Gastrocnemius medialis (tissue), 4 donors: Measurements from ENCODE around the gene PCDH1. TPM values are rescaled to one million over a fixed set of nuclear protein-coding genes. Genes with fewer than 3 reads are reported as not detected.

Experiments used
- ATAC-seq, 2 donors: fragments of 150-250 bp; one replicate each; pipeline ENCODE4 v1.9.1; 2016
- DNase-seq, 2 donors: peaks; one replicate each; pipeline ENCODE4 v3.0.0-alpha.2; 2019
- H3K27ac ChIP-seq, 4 donors: fragments of 200-600 bp; sonication (generic); 1 replicate in 1 of 4; 2 replicates in 3 of 4; pipeline ENCODE4 v1.5.1; 2016 to 2018; ENCODE audit warnings: mild to moderate bottlenecking in 2 of 4, moderate library complexity in 1 of 4
- H3K27me3 ChIP-seq, 3 donors: fragments of 200-600 bp; sonication (generic) in 2 of 3; 1 replicate in 1 of 3; 2 replicates in 2 of 3; pipeline versions ENCODE4 v1.5.1 to v1.6.0; 2016 to 2019; ENCODE audit warnings: mild to moderate bottlenecking in 1 of 3, moderate library complexity in 1 of 3
- H3K36me3 ChIP-seq, 2 donors: fragments of 200-600 bp; sonication (generic) in 1 of 2; one replicate each; pipeline ENCODE4 v1.5.1; 2017 to 2018
- H3K4me1 ChIP-seq, 2 donors: fragments of 200-600 bp; sonication (generic) in 1 of 2; one replicate each; pipeline ENCODE4 v1.5.1; 2016 to 2017; ENCODE audit warnings: mild to moderate bottlenecking in 2 of 2
- H3K4me3 ChIP-seq, 4 donors: fragments of 200-600 bp; sonication (generic) in 3 of 4; 1 replicate in 1 of 4; 2 replicates in 3 of 4; pipeline ENCODE4 v1.5.1; 2016 to 2019; ENCODE audit warnings: mild to moderate bottlenecking in 2 of 4
- H3K9me3 ChIP-seq, 3 donors: fragments of 200-600 bp; sonication (generic) in 2 of 3; 1 replicate in 1 of 3; 2 replicates in 2 of 3; pipeline ENCODE4 v1.5.1; 2016 to 2019
- POLR2A ChIP-seq, 2 donors: fragments of 450-650 bp; IDR thresholded peaks; one replicate each; pipeline ENCODE4 v1.6.1; 2017; ENCODE audit warnings: antibody characterized with exemption in 2 of 2, mild to moderate bottlenecking in 2 of 2, moderate library complexity in 2 of 2
- in situ Hi-C, 4 donors: fragments of 200-750 bp; cut with MboI; loops; one replicate each; pipeline versions ENCODE4 v1.15.0 to v1.8.0; 2017; ENCODE audit warnings: low sequenced_read_pairs in 4 of 4
- intact Hi-C: fragments of 100-400 bp; cut with DNase I; formaldehyde crosslinking; loops from one replicate; pipeline ENCODE4 v1.15.1; 2023; ENCODE audit warnings: low total_unique reads
- total RNA-seq, 4 donors: library from RNA; depleted of rRNA; stranded (reverse); fragments of >200 nt; gene quantifications; one replicate each; pipeline versions ENCODE4 v1.1.0 to v1.2.3, GENCODE V29; 2016
- TF ChIP-seq, protein P1 (sequence below), 5 experiments: fragments of 450-650 bp in 3 of 5; fragments of 200-600 bp in 2 of 5; sonication (generic) in 2 of 5; IDR thresholded peaks in 4 of 5; conservative IDR thresholded peaks in 1 of 5; 1 replicate in 4 of 5; 2 replicates in 1 of 5; pipeline ENCODE4 v1.5.1; 2016 to 2019; ENCODE audit warnings: antibody characterized with exemption in 5 of 5, mild to moderate bottlenecking in 3 of 5, moderate library complexity in 3 of 5

Gene PCDH1
- total RNA-seq, 4 donors from 2014 or later: 15.9 to 20.8 (median 18.1) TPM

DNA sequence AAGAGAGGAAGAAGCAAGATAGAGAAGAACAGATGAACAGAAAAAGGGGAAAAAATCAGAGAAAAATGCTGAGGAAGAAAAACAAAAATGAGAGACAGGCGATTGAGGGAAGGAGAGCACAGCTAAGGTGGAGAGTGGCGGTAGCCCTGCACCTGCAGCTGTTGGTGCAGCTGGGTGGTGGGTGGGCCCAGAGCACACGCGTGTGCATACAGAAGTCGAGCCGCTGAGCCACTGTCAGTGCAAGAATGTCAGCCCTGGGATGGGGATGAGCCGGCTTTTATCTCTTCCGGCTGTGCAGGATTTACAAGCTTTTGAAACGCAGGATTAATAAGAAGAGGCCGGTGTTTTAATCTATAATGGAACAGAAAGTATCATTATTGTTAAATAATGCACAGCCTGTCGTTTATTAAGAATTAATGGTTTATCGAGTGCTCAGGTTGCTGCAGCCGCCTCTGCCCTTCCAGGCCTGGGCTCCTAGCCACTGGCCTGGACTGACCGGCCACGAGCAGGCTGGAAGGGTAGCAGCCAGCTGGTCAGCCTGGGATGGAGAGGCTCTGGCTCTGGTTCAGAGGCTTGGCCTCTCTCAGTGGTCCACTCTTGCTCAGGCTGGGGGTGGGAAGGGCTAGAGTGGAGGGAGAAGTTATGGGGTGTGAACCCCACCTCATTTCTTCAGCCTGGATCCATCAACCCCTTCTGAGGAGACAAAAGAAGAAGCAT lies 68.7 kb downstream of the PCDH1 start:
- H3K4me3 ChIP-seq: no peak overlapping the region
- TF ChIP-seq, protein P1, sequence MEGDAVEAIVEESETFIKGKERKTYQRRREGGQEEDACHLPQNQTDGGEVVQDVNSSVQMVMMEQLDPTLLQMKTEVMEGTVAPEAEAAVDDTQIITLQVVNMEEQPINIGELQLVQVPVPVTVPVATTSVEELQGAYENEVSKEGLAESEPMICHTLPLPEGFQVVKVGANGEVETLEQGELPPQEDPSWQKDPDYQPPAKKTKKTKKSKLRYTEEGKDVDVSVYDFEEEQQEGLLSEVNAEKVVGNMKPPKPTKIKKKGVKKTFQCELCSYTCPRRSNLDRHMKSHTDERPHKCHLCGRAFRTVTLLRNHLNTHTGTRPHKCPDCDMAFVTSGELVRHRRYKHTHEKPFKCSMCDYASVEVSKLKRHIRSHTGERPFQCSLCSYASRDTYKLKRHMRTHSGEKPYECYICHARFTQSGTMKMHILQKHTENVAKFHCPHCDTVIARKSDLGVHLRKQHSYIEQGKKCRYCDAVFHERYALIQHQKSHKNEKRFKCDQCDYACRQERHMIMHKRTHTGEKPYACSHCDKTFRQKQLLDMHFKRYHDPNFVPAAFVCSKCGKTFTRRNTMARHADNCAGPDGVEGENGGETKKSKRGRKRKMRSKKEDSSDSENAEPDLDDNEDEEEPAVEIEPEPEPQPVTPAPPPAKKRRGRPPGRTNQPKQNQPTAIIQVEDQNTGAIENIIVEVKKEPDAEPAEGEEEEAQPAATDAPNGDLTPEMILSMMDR (IDR thresholded peaks at IDR 0.05 in 4 of 5, conservative IDR thresholded peaks at IDR 0.05 in 1 of 5): no peak
- no peak for TF ChIP-seq POLR2A (IDR thresholded peaks at IDR 0.05)
- DNase-seq (no peak), ATAC-seq (no peak)
- H3K27ac ChIP-seq: no peak overlapping the region
- peaks cover 3 to 17% of the 10 kb centered on the region in 2 donors for H3K4me1 ChIP-seq
- in situ Hi-C loops: no loop called here
- no peaks in the 10 kb centered on the region for H3K36me3 ChIP-seq
- intact Hi-C loops: no loop called here
- H3K27me3 ChIP-seq: peaks cover 25 to 36% (median 29%) of the 10 kb centered on the region in 3 donors
- no peaks in the 10 kb centered on the region for H3K9me3 ChIP-seq

DNA sequence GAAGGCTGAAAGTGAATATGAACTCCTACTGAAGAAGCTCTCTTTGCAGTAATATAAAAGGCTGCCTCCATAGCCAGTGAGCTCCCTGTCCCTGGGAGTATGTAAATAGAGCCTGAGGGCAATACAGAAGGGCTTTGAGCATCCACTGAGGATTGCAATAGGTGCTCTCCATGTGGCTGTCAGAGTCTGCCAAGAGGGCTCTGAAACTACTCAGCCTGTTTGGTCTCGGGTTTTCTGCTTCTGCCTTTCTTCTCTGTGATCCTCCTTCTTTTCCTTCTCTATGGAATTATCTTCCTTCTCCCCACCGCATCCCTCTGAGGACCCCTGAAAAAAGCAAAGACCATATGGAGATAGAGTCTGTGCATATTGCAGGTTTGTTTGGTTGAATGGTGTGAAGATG lies 69.4 kb downstream of the PCDH1 start:
- DNase-seq (no peak), ATAC-seq (no peak)
- Histone ChIP-seq H3K36me3 (no peaks in the 10 kb centered on the region), H3K27ac (no peak overlapping the region), H3K4me1 (peaks cover 3 to 20% of the 10 kb centered on the region in 2 donors), H3K9me3 (no peaks in the 10 kb centered on the region), H3K4me3 (no peak overlapping the region), H3K27me3 (peaks cover 25 to 36% (median 31%) of the 10 kb centered on the region in 3 donors)
- TF ChIP-seq, protein P1 (IDR thresholded peaks at IDR 0.05 in 4 of 5, conservative IDR thresholded peaks at IDR 0.05 in 1 of 5): no peak
- TF ChIP-seq POLR2A (IDR thresholded peaks at IDR 0.05): no peak
- in situ Hi-C loops (no loop called here), intact Hi-C loops (no loop called here)

DNA sequence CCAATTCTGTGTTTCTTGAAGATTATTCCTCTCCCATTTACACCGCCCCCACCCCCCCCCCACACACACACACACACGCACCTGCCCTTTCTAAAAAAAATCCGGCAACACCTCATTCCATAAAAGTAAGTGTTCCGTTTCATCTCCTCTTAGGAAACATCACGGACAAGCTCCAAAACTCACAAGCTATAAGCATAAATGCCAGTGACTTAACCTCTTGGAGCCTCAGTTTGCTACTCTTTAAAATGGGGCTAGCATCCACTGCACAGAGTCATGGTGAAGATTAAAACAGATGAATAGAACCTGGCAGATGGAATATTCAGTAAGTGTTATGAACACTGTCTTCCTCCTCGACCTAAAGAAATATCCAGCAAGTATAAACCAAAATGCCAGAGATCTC lies 70.5 kb downstream of the PCDH1 start:
- peaks cover 25 to 36% (median 31%) of the 10 kb centered on the region in 3 donors for H3K27me3 ChIP-seq
- no peaks in the 10 kb centered on the region for H3K9me3 ChIP-seq
- intact Hi-C loops (no loop called here), in situ Hi-C loops (no loop called here)
- no peak overlapping the region for H3K4me3 ChIP-seq
- no peak for TF ChIP-seq POLR2A (IDR thresholded peaks at IDR 0.05)
- TF ChIP-seq, protein P1 (IDR thresholded peaks at IDR 0.05 in 4 of 5, conservative IDR thresholded peaks at IDR 0.05 in 1 of 5): no peak
- DNase-seq: no peak
- peak overlapping the region in 2 of 4 donors; percentile 65 to 75 for H3K27ac ChIP-seq
- no peaks in the 10 kb centered on the region for H3K36me3 ChIP-seq
- peaks cover 3 to 21% of the 10 kb centered on the region in 2 donors for H3K4me1 ChIP-seq
- ATAC-seq: no peak

DNA sequence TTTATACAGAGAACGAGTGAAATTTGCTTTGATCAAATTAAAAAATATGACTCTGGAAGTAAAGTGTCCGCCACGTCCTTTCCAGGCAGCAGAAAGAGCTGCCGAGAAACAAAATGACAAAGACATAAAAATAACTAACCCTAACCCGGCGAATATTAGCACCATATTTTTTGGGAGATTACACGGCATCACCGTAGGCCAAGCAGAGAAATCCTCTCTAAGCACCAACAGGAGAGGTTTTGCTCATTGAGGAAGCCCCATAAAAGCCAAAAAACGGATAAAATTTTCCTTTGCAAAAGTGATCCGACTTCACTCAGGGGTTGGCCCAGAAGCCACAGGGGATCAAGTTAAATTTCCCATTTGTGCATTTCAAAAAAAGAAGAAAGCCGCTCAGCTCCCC lies 70.9 kb downstream of the PCDH1 start:
- intact Hi-C loops (no loop called here), in situ Hi-C loops (no loop called here)
- Histone ChIP-seq H3K9me3 (no peaks in the 10 kb centered on the region), H3K36me3 (no peaks in the 10 kb centered on the region), H3K4me3 (no peak overlapping the region), H3K27ac (peak overlapping the region in 3 of 4 donors; percentile 65 to 75 (median 72)), H3K27me3 (peaks cover 25 to 36% (median 31%) of the 10 kb centered on the region in 3 donors), H3K4me1 (peaks cover 3 to 21% of the 10 kb centered on the region in 2 donors)
- TF ChIP-seq POLR2A (IDR thresholded peaks at IDR 0.05): no peak
- TF ChIP-seq, protein P1 (IDR thresholded peaks at IDR 0.05 in 4 of 5, conservative IDR thresholded peaks at IDR 0.05 in 1 of 5): no peak
- ATAC-seq (no peak), DNase-seq (no peak)
